ENCODE data around the gene VAX1.

GRCh38 chr10:117140525-117140902 lies 2.4 kb upstream of the VAX1 start:
- no peak for TF ChIP-seq CTCF (IDR thresholded peaks at IDR 0.05)
- no peak for TF ChIP-seq EP300 (IDR thresholded peaks at IDR 0.05)
- no peak for TF ChIP-seq POLR2A (IDR thresholded peaks at IDR 0.05)
- TF ChIP-seq POLR2AphosphoS5 (IDR thresholded peaks at IDR 0.05), result no peak

Measured in upper lobe of left lung (tissue), 4 donors.